ENCODE data around the gene MYCT1. TPM values are rescaled to one million over a fixed set of nuclear protein-coding genes. Genes with fewer than 3 reads are reported as not detected.

MYCT1 gene
- total RNA-seq, 1 experiment from 2014 or later, result 0.17 TPM

GRCh38 chr6:152749336-152749735 is 51.6 kb downstream of the MYCT1 start:
- Histone ChIP-seq H3K4me2 (ENCODE audit: insufficient read depth, insufficient read length, low read length) (no peak overlapping the region), H3K23ac (ENCODE audit: insufficient read length, low read depth, low read length) (no peak overlapping the region), H2BK20ac (ENCODE audit: low read depth, low read length, poor library complexity, severe bottlenecking) (no peak overlapping the region), H2BK15ac (ENCODE audit: low read depth, low read length) (no peak overlapping the region), H3K56ac (ENCODE audit: insufficient read length, low read depth, low read length) (no peak overlapping the region), H3K79me1 (ENCODE audit: insufficient read depth, low read depth, low read length, poor library complexity, severe bottlenecking) (no peaks in the 10 kb centered on the region), H3K4me1 (ENCODE audit: insufficient read depth, low read length) (no peaks in the 10 kb centered on the region), H3K27ac (ENCODE audit: insufficient read length, low read depth, low read length) (no peak overlapping the region), H4K5ac (ENCODE audit: insufficient read length, low read depth, low read length) (no peak overlapping the region), H3K23me2 (ENCODE audit: insufficient read length, low read depth, low read length, poor library complexity, severe bottlenecking) (no peaks in the 10 kb centered on the region), H4K91ac (ENCODE audit: insufficient read length, low read depth, low read length) (no peak overlapping the region), H4K8ac (replicated peaks; ENCODE audit: insufficient read length, low read depth, low read length) (no peak overlapping the region), H3K4ac (ENCODE audit: low read depth, low read length) (no peak overlapping the region), H3K18ac (ENCODE audit: insufficient read length, low read depth, low read length) (no peak overlapping the region), H3K27me3 (ENCODE audit: insufficient read depth, low read length) (no peaks in the 10 kb centered on the region), H2BK5ac (ENCODE audit: insufficient read length, low read length) (no peak overlapping the region), H2BK120ac (ENCODE audit: low read depth, low read length, poor library complexity, severe bottlenecking) (no peak overlapping the region), H2BK12ac (ENCODE audit: insufficient read length, low read depth, low read length) (no peak overlapping the region), H3K9ac (ENCODE audit: extremely low read depth, insufficient read length, low read length) (no peak overlapping the region), H3K79me2 (ENCODE audit: insufficient read depth, low read length) (no peaks in the 10 kb centered on the region), H4K20me1 (ENCODE audit: control insufficient read depth, insufficient read depth, insufficient read length) (no peaks in the 10 kb centered on the region), H2AK5ac (ENCODE audit: insufficient read length, low read length) (no peak overlapping the region), H2AFZ (ENCODE audit: low read length) (no peak overlapping the region), H3K14ac (ENCODE audit: insufficient read depth, low read length) (no peak overlapping the region), H3K9me3 (ENCODE audit: control insufficient read depth, low read depth, low read length) (no peaks in the 10 kb centered on the region), H3T11ph (ENCODE audit: low read length) (no peak overlapping the region)
- H3K27me3 Mint-ChIP-seq (ENCODE audit: low read depth), result no peaks in the 10 kb centered on the region
- no peak overlapping the region; a peak in 1 of 7 replicates for H3K27ac Mint-ChIP-seq
- TF ChIP-seq CTCF (conservative IDR thresholded peaks at IDR 0.05), result no peak
- peaks cover 12 to 13% of the 10 kb centered on the region in 2 experiments for H3K4me1 Mint-ChIP-seq
- no peak overlapping the region for H3K4me3 Mint-ChIP-seq
- DNase-seq, result no peak
- WGBS (ENCODE audit: extremely low coverage, insufficient read length, low lambda C conversion rate), result no CpG with 5 or more reads among the region's 1 CpG
- H3K9me3 Mint-ChIP-seq, result no peaks in the 10 kb centered on the region; a peak in 1 of 5 replicates
- H3K36me3 Mint-ChIP-seq (ENCODE audit: insufficient read depth in 1 of 3, low read depth in 3 of 3), result no peaks in the 10 kb centered on the region
